A673 (cell line): Measurements from ENCODE around the gene RNU1-1.
"Not testable (repeated sequence)": the region's sequence is repeated elsewhere in the genome, so short reads cannot be mapped to it uniquely, and the experiment has no call there.

ENCODE experiments used
- CTCF ChIP-seq: fragments of 300-800, 200-600 bp; sonication (generic); conservative IDR thresholded peaks from 2 replicates; pipeline ENCODE4 v1.5.1; 2017; ENCODE audit warnings: low read depth, mild to moderate bottlenecking, antibody characterized with exemption, low read length, moderate library complexity, mixed read lengths
- EZH2 ChIP-seq: fragments of 200-600 bp; sonication (generic); IDR thresholded peaks from 2 replicates; pipeline ENCODE4 v1.6.1; 2017; ENCODE audit warnings: borderline replicate concordance, low read depth, mild to moderate bottlenecking, mixed read lengths, antibody characterized with exemption, low read length; ENCODE audit not compliant: poor library complexity, severe bottlenecking

- not testable (repeated sequence) for TF ChIP-seq CTCF, EZH2
Observed at GRCh38 chr1:16549545-16549944, 35.5 kb upstream of the RNU1-1 start.
